ENCODE data around the gene CCN6. TPM values are rescaled to one million over a fixed set of nuclear protein-coding genes. Genes with fewer than 3 reads are reported as not detected.

The CCN6 gene
- total RNA-seq, 2 experiments from 2014 or later: 0.26 to 0.32 TPM

DNA sequence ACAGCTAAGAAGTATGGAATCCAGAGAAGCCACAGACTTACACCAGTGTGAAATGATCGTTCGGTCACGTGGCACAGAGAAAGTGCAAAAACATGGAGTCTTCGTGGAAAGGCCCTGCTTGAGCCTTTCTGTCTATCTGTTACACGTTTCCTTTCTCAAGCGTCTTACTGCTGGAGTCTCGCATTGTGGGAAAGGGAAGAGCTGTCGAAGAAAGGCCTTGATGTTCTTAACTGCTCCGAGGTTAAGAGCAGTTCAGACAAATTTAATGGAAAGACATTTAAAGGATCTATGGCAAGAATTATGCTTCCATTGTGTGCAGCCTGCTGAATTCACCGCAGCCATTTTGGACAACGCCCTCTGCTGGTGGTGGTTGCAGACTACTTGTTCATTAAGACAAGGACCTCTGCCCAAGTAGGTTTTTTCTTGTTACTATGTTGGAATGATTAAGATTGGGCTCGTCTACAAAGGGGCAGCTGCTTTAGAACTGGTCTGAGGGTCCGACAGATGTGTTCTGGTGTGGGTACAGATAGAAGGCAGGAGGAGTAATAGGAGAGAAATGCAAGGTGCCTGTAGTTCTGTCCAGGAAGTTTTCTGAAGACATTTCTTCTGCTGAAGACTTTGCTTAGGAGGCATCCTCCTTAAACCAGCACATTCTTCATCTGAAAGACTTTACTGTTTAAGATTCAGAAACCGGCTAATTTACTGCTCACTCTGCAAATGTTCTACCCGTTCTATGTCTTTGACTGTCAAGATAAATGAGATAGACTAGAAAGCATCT, 24.7 kb upstream of the CCN6 start:
- H3K9me3 Mint-ChIP-seq (ENCODE audit: low read depth): peaks cover 4% of the 10 kb centered on the region
- CTCF ChIA-PET: interaction anchor here (0.6 to 4.2 kb wide), 13 partner anchors 9 to 931 kb away, joined by 3 to 65 read pairs (median 5); no protein-coding TSS in a partner anchor
- DNase-seq (peak; percentile 90), ATAC-seq (peak; percentile 20)
- peaks cover 76% of the 10 kb centered on the region for H3K4me1 Mint-ChIP-seq
- POLR2A ChIA-PET: no interaction called here
- intact Hi-C loops (cut with DNase I, micrococcal nuclease): loop anchor here (1.0 to 2.0 kb wide), 3 partner anchors 14 to 319 kb away; no protein-coding TSS in a partner anchor
- H3K27me3 Mint-ChIP-seq: no peaks in the 10 kb centered on the region
- H3K27ac Mint-ChIP-seq: peak overlapping the region; percentile 87
- H3K36me3 Mint-ChIP-seq (ENCODE audit: low read depth): peaks cover 25% of the 10 kb centered on the region
- no peak overlapping the region for H3K4me3 Mint-ChIP-seq

DNA sequence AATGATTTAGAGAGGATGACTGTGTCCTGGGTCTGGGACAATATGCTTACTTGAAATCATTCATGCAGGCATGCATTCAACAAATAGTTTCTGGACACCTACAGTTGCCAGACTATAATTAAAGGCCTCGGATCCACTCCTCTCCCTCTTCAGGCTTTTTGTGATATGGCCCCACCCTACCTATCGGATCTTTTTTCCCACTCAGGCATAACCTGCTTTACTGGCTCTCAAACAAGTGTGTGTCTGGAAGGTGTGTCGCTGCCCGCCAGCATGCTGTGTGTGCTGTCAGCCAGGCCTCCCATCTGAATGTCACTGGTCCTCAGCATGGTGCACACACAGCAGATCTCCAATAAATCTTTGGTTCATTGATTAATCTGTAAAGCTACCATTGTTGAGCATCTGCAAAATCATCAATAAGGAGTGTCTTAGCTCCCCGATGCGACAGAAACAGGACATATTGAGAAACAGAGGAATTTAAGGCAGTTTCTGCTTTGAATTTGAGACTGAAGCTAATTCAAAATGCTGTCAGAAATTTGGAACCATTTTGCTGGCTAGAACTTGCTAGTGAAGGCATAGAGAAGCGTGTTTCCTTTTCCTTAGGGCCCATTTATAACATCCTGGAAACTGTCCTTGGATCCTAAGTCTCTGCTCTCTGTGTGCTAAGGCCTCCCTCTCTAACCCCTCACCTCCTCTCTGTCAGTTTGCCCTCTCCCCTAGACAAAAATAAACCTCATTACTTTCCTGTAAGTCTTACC, 23.5 kb upstream of the CCN6 start:
- DNase-seq: no peak
- Mint-ChIP-seq H3K4me1 (peaks cover 82% of the 10 kb centered on the region), H3K9me3 (ENCODE audit: low read depth) (no peaks in the 10 kb centered on the region), H3K36me3 (ENCODE audit: low read depth) (peaks cover 22% of the 10 kb centered on the region), H3K4me3 (no peak overlapping the region), H3K27me3 (no peaks in the 10 kb centered on the region), H3K27ac (peak overlapping the region; percentile 59)
- no peak for ATAC-seq
- ChIA-PET POLR2A (no interaction called here), CTCF (interaction anchor here (0.7 to 2.5 kb wide), 3 partner anchors 12 to 367 kb away, joined by 4 to 10 read pairs (median 6); no protein-coding TSS in a partner anchor)
- intact Hi-C loops (cut with DNase I, micrococcal nuclease): loop anchor here in 1 of 2 experiments (10.0 kb wide), 1 partner anchor 876 kb away; no protein-coding TSS in a partner anchor

DNA sequence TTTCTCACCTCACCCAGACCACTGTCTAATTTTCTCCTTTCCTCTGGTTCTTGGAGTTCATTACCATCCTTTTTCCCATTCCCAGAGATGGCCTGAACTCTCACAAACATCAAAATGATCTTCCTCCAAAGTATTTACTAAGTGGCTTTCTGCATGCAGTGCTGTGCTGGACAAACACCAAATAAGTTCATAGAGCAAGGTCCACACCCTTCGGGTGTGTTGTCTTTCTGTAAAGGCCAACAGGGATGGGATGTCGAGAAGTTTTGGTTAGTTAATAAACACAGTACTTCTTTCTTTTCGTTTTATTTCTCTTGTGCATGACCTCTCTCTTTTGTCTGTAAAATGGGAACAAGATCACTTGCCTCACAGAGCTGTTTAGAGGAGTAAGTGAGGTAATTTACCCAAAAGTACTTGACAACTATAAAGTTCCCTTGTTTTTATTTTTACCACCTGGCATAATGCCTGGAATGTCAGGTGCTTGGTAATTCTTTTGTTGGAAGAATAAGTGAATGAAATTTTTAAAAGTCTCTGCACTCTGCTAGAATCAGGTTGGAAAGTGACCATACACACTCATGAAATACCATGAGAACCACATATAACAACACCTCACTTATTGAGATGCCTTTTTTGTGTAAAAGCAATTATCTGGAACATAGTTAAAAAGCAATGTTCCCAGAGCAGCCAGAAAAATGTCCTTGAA, 22.8 kb upstream of the CCN6 start:
- Mint-ChIP-seq H3K36me3 (ENCODE audit: low read depth) (peaks cover 19% of the 10 kb centered on the region), H3K4me1 (peaks cover 90% of the 10 kb centered on the region), H3K4me3 (no peak overlapping the region), H3K27ac (peak overlapping the region; percentile 55), H3K9me3 (ENCODE audit: low read depth) (no peaks in the 10 kb centered on the region), H3K27me3 (no peaks in the 10 kb centered on the region)
- intact Hi-C loops (cut with DNase I, micrococcal nuclease): loop anchor here in 1 of 2 experiments (10.0 kb wide), 1 partner anchor 876 kb away; no protein-coding TSS in a partner anchor
- ChIA-PET POLR2A (no interaction called here), CTCF (interaction anchor here (0.6 to 2.5 kb wide), 3 partner anchors 11 to 411 kb away, joined by 3 to 10 read pairs (median 4); no protein-coding TSS in a partner anchor)
- DNase-seq (no peak), ATAC-seq (no peak)

DNA sequence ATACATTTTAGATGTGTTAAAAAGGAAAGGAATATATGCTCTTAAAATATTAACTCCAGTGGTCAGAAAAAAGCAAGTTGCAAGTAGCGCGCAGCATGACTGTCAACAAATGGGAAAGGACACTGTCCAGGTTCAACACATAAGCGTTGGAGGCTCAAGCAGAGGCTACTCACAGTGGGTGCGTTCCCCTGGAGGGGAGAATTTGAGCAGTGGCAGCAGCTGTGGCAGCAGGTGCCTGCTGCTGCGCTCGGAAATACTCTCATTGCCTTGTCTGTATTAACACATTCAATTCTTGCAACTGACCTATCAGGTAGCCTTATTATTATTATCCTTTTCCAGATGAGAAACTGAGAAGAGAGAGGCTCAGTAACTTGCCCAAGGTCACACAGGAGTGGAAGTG, 21.9 kb upstream of the CCN6 start:
- ChIA-PET CTCF (interaction anchor here (0.8 to 2.5 kb wide), 3 partner anchors 9 to 547 kb away, joined by 3 to 10 read pairs (median 3); no protein-coding TSS in a partner anchor), POLR2A (no interaction called here)
- Mint-ChIP-seq H3K4me1 (peaks cover 90% of the 10 kb centered on the region), H3K27ac (no peak overlapping the region), H3K27me3 (no peaks in the 10 kb centered on the region), H3K36me3 (ENCODE audit: low read depth) (peaks cover 10% of the 10 kb centered on the region), H3K4me3 (no peak overlapping the region), H3K9me3 (ENCODE audit: low read depth) (no peaks in the 10 kb centered on the region)
- no peak for DNase-seq
- intact Hi-C loops (cut with DNase I, micrococcal nuclease): loop anchor here in 1 of 2 experiments (10.0 kb wide), 1 partner anchor 877 kb away; no protein-coding TSS in a partner anchor
- ATAC-seq: no peak

DNA sequence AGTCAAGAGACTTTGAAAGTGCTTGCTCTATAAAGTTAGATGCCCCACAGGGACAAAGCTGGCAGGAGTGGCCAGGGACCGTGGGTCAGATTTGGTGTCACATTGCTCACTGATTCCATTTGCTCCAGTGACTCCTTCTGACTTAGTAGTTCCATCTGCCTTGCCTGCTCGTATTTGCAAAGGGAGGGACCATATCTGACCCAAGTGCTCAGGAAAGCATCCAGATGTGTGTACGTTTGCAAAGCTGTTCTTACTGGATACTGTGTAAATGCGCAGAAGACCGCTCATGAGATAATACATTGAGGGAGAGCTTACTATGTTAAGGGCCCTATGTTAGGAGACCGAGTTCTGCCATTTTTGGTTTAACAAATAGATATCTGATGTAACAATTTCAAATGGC, 21.2 kb upstream of the CCN6 start:
- Mint-ChIP-seq H3K4me3 (no peak overlapping the region), H3K27ac (no peak overlapping the region), H3K36me3 (ENCODE audit: low read depth) (peaks cover 5% of the 10 kb centered on the region), H3K4me1 (peaks cover 89% of the 10 kb centered on the region), H3K9me3 (ENCODE audit: low read depth) (no peaks in the 10 kb centered on the region), H3K27me3 (no peaks in the 10 kb centered on the region)
- POLR2A ChIA-PET: no interaction called here
- intact Hi-C loops (cut with DNase I, micrococcal nuclease): loop anchor here in 1 of 2 experiments (10.0 kb wide), 1 partner anchor 878 kb away; no protein-coding TSS in a partner anchor
- CTCF ChIA-PET: interaction anchor here (0.7 to 0.9 kb wide), 3 partner anchors 8 to 548 kb away, joined by 3 read pairs; no protein-coding TSS in a partner anchor
- DNase-seq (no peak), ATAC-seq (no peak)

DNA sequence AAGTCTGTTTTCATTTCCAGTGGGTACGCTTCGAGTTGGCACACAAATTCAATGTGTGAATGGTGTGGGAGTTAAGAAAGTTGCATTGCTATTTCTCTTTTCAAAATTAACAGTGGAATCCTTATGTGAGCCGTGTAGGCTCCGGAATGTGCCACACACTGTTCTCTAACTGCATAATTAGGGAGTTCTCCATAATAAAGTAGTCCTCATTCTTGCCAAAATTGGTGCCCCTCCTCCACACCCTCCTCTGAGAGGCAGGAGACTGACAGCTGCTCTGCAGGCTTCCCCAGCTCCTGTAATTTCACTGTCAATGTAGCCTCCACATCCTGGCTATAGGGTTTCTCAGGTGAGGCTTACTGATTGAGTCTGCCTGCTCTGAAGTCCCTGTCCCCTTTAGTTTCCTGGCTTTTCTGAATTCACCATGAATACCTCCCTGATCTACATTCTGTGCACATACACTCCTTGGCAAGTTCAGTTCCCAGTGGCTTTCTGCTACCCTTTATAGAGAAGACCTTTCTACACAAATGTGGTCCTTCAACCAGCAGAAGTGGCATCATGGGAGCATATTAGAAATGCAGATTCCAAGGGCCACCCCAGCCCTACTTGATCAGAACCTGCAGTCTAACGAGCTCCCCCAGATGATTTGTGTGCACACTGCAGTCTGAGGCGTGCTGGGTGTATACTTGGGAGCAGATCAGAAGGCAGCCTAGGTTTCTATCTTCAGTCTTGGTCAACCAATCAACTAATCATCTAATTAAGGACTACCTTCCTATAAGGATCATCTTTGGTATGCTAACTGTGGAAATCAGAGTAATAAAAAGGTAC, 19.9 kb upstream of the CCN6 start:
- Mint-ChIP-seq H3K4me1 (peaks cover 87% of the 10 kb centered on the region), H3K9me3 (ENCODE audit: low read depth) (no peaks in the 10 kb centered on the region), H3K27me3 (no peaks in the 10 kb centered on the region), H3K36me3 (ENCODE audit: low read depth) (peaks cover 2% of the 10 kb centered on the region), H3K27ac (peak overlapping the region; percentile 73), H3K4me3 (no peak overlapping the region)
- intact Hi-C loops (cut with DNase I, micrococcal nuclease): loop anchor here in 1 of 2 experiments (10.0 kb wide), 1 partner anchor 879 kb away; no protein-coding TSS in a partner anchor
- ATAC-seq: peak; percentile 45
- DNase-seq: peak; percentile 37
- CTCF ChIA-PET: interaction anchor here (0.6 to 1.3 kb wide), 6 partner anchors 9 to 775 kb away, joined by 3 to 8 read pairs (median 3); a partner anchor contains a TSS
- POLR2A ChIA-PET: interaction anchor here (0.8 kb wide), 1 partner anchor 17 kb away, joined by 3 read pairs; no protein-coding TSS in a partner anchor

DNA sequence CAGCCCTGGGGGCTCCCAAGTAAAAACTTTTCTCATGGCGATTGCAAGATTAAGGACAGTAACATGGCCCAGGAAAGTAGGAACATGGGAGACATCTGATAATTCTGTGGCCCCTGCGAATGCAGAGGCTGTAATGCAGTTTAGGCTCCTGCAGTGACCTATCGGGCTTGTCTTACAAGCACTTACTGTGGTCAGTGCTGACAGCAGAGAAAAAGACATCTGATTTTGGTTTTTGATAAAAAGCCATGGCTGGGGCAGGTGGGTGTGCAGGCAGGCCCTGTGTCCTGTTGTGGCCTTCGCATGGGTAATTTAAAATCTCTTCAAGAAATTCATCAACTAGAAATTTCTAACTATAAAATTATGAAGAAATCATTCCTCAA, 19.3 kb upstream of the CCN6 start:
- intact Hi-C loops (cut with DNase I, micrococcal nuclease): loop anchor here in 1 of 2 experiments (10.0 kb wide), 1 partner anchor 880 kb away; no protein-coding TSS in a partner anchor
- ATAC-seq: no peak
- ChIA-PET POLR2A (no interaction called here), CTCF (interaction anchor here (0.6 to 1.5 kb wide), 5 partner anchors 8 to 509 kb away, joined by 3 read pairs; no protein-coding TSS in a partner anchor)
- H3K27me3 Mint-ChIP-seq: no peaks in the 10 kb centered on the region
- H3K36me3 Mint-ChIP-seq (ENCODE audit: low read depth): peaks cover 2% of the 10 kb centered on the region
- peak overlapping the region; percentile 73 for H3K27ac Mint-ChIP-seq
- no peak for DNase-seq
- no peaks in the 10 kb centered on the region for H3K9me3 Mint-ChIP-seq (ENCODE audit: low read depth)
- peaks cover 87% of the 10 kb centered on the region for H3K4me1 Mint-ChIP-seq
- no peak overlapping the region for H3K4me3 Mint-ChIP-seq

DNA sequence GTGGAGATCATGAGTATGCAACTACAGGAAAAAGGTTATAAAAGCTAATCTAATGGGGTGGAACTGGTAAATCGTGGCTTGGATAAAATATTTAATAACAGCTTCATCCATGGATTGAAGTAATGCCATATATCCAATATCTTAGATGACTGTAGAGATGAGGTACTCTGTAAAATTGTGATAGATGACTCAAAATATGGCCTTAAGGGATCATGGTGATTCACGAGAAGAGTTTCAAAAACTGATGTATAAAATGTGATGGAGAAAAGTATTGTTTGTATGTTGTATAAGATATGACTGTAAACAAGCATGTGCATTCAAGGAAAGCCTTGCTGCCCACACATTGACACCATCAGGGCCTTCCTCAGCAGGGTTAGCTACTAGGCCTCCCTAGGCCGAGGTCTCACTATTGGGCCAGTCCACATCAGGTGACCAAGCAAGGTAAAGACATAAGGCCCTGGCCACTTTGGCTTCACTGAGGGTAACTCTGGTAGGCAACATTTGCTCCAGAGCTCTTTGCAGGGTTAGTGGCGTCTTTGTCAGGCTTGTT, 17.7 kb upstream of the CCN6 start:
- ATAC-seq (peak; percentile 66), DNase-seq (peak; percentile 64)
- no peaks in the 10 kb centered on the region for H3K9me3 Mint-ChIP-seq (ENCODE audit: low read depth)
- no peaks in the 10 kb centered on the region for H3K27me3 Mint-ChIP-seq
- CTCF ChIA-PET: interaction anchor here (0.8 to 2.0 kb wide), 9 partner anchors 10 to 377 kb away, joined by 3 to 13 read pairs (median 3); no protein-coding TSS in a partner anchor
- peaks cover 82% of the 10 kb centered on the region for H3K4me1 Mint-ChIP-seq
- POLR2A ChIA-PET: interaction anchor here (0.6 to 1.2 kb wide), 3 partner anchors 162 to 313 kb away, joined by 3 read pairs; no protein-coding TSS in a partner anchor
- no peaks in the 10 kb centered on the region for H3K36me3 Mint-ChIP-seq (ENCODE audit: low read depth)
- intact Hi-C loops (cut with DNase I, micrococcal nuclease): loop anchor here in 1 of 2 experiments (10.0 kb wide), 1 partner anchor 881 kb away; no protein-coding TSS in a partner anchor
- peak overlapping the region; percentile 83 for H3K27ac Mint-ChIP-seq
- H3K4me3 Mint-ChIP-seq: no peak overlapping the region

DNA sequence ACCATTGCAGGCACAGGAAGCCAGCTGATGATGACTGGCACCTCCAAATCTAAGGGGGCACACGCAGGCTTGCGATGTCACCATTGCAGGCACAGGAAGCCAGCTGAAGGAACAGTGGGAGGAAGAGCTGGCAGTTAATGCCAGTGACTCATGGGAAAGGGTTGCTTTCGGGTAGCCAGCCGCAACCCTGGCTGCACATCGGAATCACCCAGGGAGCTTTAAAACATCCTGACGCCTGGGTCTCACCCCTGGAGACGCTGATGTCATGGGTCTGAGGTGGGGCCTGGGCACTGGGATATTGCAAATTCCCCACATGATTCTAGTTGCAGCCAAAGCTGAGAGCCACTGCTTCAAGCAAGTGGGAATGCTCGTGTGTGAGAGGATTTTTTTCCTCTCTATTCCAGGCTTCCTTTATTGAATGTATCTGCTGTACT, 16.1 kb upstream of the CCN6 start:
- Mint-ChIP-seq H3K4me3 (no peak overlapping the region), H3K9me3 (ENCODE audit: low read depth) (no peaks in the 10 kb centered on the region), H3K36me3 (ENCODE audit: low read depth) (no peaks in the 10 kb centered on the region), H3K27ac (no peak overlapping the region), H3K4me1 (peaks cover 83% of the 10 kb centered on the region), H3K27me3 (no peaks in the 10 kb centered on the region)
- DNase-seq (peak; percentile 49), ATAC-seq (peak; percentile 6)
- ChIA-PET POLR2A (interaction anchor here (1.1 kb wide), 1 partner anchor 45 kb away, joined by 6 read pairs; no protein-coding TSS in a partner anchor), CTCF (interaction anchor here (0.7 to 6.8 kb wide), 5 partner anchors 10 to 328 kb away, joined by 3 to 61 read pairs (median 4); no protein-coding TSS in a partner anchor)
- intact Hi-C loops (cut with DNase I, micrococcal nuclease): loop anchor here (1.0 to 10.0 kb wide), 2 partner anchors 200 to 883 kb away; no protein-coding TSS in a partner anchor
